GM13977 (cell line): ENCODE measurements around the gene RNF138.
"Not testable (repeated sequence)": the region's sequence is repeated elsewhere in the genome, so short reads cannot be mapped to it uniquely, and the experiment has no call there.

Experiments
- DNase-seq: peaks from one replicate; pipeline ENCODE4 v3.0.0; 2012; ENCODE audit warnings: low spot score
- CTCF ChIP-seq: IDR thresholded peaks from 2 replicates; pipeline ENCODE4 v1.5.1; 2012; ENCODE audit warnings: mild to moderate bottlenecking, control low read depth; ENCODE audit not compliant: insufficient read depth; ENCODE audit errors: extremely low read depth, missing control alignments
- in situ Hi-C: fragments of 300-500 bp; cut with MboI; formaldehyde crosslinking; loops from one replicate; pipeline ENCODE4 v1.12.0; 2022; ENCODE audit warnings: low sequenced_read_pairs, low pct_unique_long_range_greater_than_20kb, mixed read lengths, inconsistent platforms; ENCODE audit not compliant: unreplicated experiment

RNF138 gene

GRCh38 chr18:32139835-32140283 is 48.2 kb downstream of the RNF138 start:
- no peak for DNase-seq
- no peak for TF ChIP-seq CTCF
- in situ Hi-C loops: no loop called here

- DNase-seq: no peak
- in situ Hi-C loops: no loop called here
- TF ChIP-seq CTCF: no peak
These were observed 56.7 kb downstream of the RNF138 start for GRCh38 chr18:32148185-32148870.

- in situ Hi-C loops: no loop called here
- DNase-seq: peak; percentile 43
- TF ChIP-seq CTCF: no peak
These were observed 61.2 kb downstream of the RNF138 start for GRCh38 chr18:32152705-32153448.

- TF ChIP-seq CTCF: no peak
- in situ Hi-C loops: no loop called here
- DNase-seq: no peak
These were observed 65.2 kb downstream of the RNF138 start for GRCh38 chr18:32156855-32157254.

- in situ Hi-C loops: no loop called here
- TF ChIP-seq CTCF: no peak
- no peak for DNase-seq
These were observed 65.9 kb downstream of the RNF138 start for GRCh38 chr18:32157580-32157979.

- in situ Hi-C loops: no loop called here
These were observed 66.5 kb downstream of the RNF138 start for GRCh38 chr18:32158108-32158624.

GRCh38 chr18:32158631-32159030 is 67.0 kb downstream of the RNF138 start:
- in situ Hi-C loops, DNase-seq: not testable (repeated sequence)

More at GRCh38 chr18:32158108-32158624, 66.5 kb downstream of the RNF138 start:
- DNase-seq: peak; percentile 75
- peak; percentile 92 for TF ChIP-seq CTCF
